A172 (cell line): Measurements from ENCODE around the gene B4GALT5. TPM values are rescaled to one million over a fixed set of nuclear protein-coding genes. Genes with fewer than 3 reads are reported as not detected.
"Not testable (repeated sequence)": the region's sequence is repeated elsewhere in the genome, so short reads cannot be mapped to it uniquely, and the experiment has no call there.

ENCODE experiments used
- DNase-seq: peaks from one replicate; pipeline ENCODE4 v3.0.0-alpha.2; 2015; ENCODE audit warnings: low spot score
- total RNA-seq: library from RNA; depleted of rRNA; stranded (reverse); fragments of >200 nt; shearing (Covaris generic); gene quantifications from 2 replicates; pipeline ENCODE4 v1.2.3, GENCODE V29; 2014

The B4GALT5 gene
- total RNA-seq, 1 experiment from 2014 or later: 40.0 TPM

DNA sequence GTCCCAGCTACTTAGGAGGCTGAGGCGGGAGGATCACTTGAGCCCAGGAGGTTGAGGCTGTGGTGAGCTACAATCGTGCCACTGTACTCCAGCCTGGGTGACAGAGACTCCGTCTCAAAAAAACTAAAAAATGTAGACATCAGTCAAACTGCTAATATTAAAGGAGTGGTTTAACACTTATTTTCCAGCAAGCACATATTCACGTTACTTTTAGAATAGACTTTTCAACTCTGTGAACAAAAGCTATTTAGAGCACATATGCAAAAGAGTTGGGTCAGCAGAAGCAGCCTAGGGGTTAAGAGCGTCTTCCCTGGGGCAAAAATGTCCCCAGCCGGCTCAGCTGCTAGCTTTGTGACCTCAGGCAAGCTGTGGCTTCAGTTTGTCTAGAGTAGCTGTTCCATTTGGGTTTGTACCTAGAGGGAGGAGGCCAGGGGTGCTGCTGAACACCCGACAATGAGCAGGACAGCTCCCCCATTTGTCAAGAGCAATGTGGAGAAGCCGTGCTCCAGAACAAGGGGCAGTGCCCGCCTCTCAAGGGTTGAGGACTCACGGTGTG is 83.2 kb downstream of the B4GALT5 start:
- no peak for DNase-seq

DNA sequence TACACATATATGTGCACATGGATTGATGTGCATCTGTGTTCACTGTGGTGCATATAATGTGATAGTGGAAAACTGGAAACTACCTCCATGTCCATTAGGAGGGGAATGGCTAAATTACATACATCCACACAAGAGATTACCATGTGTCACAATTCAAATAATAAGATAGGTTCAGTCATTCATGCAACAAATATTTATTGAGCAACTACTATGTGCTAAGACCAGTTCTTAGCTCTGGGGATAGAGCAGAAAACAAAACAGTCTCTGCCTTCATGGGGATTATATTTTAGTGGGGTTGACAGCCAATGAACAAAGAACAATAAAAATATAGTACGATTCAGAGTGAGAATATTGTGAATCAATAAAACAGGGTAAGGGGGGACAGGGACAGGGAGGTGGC is 84.1 kb downstream of the B4GALT5 start:
- no peak for DNase-seq

DNA sequence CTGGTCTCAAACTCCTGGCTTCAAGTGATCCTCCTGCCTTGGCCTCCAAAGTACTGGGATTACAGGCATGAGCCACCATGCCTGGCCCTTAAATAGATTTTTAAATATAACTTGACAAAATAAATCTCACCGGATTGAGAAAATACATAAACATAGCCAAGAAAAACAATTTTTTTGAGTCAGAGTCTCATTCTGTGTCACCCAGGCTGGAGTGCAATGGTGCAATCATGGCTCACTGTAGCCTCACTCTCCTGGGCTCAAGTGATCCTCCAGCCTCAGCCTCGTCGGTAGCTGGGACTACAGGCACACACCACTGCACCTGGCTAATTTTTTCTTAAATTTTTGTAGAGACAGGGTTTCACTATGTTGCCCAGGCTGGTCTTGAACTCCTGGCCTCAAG is 85.4 kb downstream of the B4GALT5 start:
- not testable (repeated sequence) for DNase-seq

DNA sequence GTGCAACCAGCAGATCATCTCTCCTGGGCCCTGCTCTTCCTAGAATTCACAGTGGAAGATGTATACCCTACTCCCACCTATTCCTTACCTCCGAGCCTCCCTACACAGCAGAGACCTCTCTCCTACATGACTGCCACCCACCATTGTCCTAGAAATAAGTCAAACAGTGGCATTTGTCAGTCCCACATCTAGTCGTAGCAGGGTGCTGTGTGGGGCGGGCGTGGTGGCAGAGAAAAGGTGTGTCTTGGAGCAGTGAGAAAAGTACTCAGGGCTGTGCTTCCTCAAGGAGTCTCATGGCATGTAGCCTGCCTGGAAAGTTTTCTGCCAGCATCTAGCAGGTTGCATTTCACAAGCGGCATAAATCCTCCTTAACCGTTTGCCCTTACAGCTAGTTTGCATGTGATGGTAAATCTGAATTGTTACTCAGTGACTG is 86.3 kb downstream of the B4GALT5 start:
- no peak for DNase-seq

DNA sequence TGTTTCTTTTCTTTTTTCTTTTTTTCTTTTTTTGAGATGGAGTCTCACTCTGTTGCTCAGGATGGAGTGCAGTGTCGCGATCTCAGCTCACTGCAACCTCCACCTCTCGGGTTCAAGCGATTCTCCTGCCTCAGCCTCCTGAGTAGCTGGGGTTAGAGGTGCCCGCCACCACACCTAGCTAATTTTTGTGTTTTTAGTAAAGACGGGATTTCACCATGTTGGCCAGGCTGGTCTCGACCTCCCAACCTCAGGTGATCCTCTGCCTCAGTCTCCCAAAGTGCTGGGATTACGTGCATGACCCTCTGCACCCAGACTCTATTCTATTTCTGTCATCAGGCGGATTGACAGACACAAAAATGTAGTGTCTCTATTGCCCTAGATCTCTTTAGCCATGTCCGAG is 88.7 kb downstream of the B4GALT5 start:
- DNase-seq: not testable (repeated sequence)

DNA sequence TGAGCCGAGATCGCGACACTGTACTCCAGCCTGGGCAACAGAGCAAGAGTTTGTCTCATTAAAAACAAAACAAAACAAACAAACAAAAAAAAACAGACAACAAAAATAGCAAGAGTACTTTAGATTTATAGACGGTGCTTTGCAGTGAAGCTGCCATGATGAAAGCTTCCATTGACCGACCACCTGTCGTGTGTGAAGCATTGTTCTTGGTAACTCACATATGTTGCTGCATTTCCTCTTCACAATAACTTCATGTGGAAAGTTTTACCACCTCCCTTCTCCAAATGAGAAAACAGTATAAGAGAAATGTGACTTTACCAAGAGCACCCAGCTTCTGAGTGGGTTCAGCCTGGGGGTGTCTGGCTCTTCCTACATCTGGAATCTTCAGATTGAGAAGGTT is 89.4 kb downstream of the B4GALT5 start:
- DNase-seq: no peak

DNA sequence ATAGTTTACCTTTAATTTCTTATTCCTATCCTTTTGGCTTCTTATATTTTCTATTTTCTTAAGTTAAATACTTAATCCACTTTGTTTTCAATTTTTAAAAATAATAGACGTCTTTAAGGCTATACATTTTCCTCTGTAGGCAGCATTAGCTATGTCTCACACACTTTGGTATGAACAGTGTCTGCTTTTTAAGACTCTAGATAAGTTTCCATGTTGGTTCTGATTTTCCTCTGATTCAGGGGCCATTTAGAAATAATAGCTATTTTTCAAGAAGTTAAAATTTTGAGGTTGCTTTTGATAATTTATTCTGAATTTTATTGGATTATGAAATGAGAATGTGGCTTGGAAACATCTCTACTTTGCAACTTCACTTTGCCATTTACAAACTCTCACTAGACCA is 91.4 kb downstream of the B4GALT5 start:
- no peak for DNase-seq

DNA sequence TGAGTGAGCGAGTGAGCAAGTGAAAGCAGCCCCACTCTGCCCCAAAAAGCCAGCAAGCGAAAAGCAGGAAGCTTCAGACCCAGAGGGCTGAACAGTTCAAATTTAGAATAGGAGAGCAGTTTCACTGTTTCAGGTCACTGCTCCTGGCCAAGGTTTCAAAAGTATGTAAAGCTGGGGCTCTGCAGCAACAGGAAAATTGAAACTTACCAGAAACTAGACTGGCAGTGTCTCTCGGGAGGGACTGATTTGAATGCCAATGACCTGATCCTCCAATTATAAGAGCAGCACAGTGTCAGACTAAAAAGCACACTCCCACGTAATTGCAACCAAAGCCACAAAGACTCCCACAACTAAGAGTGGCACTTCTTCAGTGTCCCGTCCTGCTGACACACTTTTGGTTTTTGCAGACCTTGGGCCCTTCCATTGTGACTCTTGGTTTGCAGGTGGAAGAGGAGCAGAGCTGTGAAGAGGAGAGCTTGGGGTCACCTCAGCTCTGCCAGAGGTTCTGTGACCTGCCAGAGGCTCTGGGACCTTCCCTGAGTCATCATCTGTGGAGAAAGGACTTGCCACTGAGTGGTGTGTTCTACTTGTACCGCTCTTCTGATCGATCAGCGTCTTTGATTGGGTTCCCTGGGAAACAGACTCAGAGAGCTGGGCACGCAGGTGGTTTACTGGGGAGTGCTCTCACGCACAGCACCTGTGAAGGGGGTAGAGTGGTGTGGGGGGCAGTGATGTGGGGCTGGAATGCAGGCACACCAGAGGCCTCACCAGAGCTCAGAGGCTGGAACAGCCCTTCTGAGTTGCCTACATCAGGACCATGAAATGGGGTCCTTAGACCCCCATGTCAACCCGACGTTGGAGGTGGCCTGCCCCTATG is 93.1 kb downstream of the B4GALT5 start:
- no peak for DNase-seq

DNA sequence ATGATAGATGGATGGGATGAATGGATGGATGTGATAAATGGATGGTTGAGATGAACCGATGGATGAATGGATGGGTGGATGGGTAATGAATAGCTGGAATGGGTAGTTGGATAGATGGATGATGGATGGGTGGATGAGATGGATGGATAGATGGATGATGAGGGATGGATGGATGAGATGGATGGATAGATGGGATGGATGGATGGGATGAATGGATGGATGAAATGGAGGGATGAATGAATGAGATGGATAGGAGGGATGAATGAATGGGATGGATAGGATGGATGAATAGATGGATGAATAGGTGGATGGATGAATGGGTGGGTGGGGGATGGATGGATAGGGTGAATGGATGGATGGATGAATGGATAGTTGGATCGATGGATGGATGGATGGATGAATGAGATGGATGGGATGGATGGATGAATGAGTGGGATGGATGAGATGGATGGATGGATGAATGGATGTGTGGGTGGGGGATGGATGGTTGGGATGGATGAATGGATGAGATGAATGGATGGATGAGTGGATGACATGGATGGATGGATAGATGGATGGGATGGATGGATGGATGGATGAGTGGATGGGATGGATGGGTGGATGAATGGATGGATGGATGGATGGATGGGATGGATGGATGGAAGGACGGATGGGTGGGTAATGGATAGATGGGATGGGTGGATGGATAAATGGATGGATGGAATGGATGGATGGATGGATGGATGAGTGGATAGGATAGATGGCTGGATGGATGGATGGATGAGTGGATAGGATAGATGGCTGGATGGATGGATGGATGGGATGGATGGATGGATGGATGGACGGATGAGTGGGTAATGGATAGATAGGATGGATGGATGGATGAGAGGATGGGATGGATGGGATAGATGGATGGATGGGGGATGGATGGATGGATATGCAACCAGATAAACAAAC is 94.3 kb downstream of the B4GALT5 start:
- no peak for DNase-seq

DNA sequence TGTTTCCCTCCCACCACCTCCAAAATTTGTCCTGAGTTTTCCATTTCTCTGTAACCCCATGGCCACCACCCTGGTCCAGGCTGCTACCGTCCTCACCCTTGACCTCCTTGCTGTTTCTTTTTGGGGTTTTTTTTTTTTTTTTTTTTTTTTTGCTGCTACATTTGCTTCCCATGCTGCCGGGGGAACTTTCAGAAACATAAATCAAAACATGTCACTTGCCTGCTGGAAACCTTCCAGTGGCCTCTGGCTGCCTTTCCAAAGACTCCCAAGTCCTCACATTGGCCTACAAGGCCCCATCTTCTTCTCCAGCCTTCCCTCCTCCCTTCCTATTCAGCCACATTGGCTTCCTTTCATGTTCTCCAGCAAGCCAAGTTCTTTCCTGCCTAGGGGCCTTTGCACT is 95.4 kb downstream of the B4GALT5 start:
- DNase-seq: no peak

DNA sequence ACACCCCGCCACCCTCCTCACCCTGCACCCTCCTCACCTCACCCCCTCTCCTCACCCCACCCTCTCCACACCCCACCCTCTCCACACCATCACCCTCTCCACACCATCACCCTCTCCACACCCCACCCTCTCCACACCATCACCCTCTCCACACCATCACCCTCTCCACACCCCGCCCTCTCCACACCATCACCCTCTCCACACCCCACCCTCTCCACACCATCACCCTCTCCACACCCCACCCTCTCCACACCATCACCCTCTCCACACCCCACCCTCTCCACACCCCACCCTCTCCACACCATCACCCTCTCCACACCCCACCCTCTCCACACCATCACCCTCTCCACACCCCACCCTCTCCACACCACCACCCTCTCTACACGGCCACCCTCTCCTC is 96.3 kb downstream of the B4GALT5 start:
- DNase-seq: not testable (repeated sequence)

DNA sequence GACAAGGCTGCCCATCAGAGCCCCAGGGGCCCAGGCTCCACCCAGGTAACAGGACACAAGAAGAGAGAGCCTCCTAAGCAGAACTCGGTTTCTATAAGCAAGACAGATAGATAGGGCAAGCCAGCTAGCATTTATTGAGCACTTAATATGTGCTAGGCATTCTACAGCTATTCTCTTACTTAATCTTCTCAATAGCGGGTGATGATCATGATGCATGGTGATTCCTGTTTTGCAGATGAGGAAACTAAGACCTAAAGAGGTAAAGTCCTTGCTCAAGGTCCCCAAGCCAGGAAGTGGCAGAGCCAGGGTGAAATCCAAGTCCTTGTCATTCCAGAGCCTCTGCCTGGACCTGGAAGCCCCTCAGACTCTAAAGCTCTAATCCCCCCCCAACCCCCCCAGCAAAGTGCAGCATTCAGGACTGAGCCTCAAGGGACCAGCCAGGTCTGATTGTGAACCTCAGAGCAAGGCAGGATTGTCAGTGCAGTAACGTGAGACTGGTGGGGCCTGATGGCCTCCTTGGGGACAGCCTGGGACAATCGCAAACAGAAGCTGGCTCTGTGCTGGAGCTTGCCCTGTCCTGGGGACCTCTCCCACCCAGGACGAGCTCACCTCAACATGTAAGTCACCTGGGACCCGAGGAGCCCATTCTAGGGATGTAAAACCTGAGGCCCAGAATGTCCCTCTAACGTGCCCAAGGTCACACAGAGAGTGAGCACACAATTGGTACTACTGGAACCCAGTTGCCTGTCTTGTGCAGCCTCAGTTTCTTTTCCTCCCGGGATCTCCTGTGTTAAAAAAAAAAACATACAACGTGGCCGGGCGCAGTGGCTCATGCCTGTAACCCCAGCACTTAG is 97.3 kb downstream of the B4GALT5 start:
- DNase-seq: no peak

DNA sequence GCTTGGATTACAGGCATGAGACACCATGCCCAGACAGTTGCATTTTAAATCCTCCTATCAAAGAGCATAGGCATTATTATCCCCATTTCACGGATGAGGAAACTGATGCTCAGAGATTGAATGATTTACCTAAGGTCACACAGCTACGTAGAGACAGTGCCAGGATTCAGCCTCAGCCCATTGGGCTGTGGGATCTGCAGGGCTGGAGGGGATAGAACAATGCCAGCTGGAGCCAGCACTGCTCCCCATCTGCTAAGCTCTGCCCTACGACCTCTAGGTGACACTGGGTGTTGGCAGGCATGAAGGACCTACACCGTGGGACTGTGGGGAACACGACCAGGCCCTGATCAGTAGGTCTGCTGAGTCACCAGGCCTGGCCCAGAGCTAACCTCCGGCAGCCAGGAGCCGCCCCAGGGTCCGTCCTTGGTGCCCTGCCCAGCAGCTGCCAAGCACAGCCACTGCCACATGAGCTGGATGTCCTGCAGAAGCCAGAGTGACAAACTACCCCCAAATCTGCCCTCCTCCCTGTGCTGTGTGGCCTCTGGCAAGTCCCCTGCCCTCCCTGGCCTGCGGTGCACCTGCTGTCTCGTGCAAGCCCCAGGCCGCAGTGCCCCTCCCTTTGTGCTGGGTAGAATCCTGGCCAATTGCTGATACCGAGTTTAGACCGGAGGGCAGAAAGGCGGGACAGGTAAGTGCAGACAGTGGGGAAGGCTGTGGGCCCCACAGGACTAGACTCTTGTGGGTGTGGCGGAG is 98.1 kb downstream of the B4GALT5 start:
- DNase-seq: peak; percentile 84

DNA sequence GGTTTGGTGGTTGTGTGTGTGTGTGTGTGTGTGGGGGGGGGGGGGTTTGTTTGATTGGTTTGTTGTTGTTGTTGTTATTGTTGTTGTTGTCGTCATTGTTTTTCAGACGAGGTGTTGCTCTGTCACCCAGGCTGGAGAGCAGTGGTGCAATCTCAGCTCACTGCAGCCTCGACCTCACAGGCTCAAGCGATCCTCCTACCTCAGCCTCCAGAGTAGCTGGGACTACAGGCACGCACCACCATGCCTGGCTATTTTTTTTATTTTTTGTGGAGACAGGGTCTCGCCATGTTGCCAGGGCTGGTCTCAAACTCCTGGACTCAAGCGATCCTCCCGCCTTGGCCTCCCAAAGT is 98.7 kb downstream of the B4GALT5 start:
- not testable (repeated sequence) for DNase-seq

DNA sequence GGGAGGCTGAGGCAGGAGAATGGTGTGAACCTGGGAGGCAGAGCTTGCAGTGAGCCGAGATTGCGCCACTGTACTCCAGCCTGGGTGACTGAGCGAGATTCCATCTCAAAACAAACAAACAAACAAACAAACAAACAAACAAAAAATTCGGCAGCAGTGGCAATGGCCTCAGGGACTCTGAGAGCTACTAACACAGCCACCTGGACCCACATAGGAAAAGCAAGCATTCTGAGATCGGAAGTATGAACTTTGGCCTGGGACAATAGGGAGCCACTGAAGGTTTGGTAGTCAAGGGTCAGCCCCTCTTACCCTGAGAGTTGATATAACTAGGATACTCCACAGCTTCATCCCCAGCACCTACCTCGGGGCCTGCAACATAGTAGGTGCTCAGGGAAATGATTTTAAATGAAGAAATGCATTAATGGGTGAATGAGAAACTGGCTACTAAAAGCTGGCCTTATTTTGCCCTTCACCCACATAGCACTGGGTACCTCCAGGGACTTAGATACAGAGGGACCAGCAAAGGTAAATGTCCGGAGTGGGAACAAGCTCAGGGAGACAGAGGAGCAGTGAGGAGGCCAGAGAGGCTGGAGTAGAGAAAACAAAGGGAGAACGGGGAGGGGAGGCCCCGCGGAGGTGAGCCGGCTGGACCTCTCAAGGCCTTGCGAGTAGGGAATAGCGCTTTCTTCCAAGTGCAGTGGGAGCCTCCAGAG is 99.2 kb downstream of the B4GALT5 start:
- no peak for DNase-seq

DNA sequence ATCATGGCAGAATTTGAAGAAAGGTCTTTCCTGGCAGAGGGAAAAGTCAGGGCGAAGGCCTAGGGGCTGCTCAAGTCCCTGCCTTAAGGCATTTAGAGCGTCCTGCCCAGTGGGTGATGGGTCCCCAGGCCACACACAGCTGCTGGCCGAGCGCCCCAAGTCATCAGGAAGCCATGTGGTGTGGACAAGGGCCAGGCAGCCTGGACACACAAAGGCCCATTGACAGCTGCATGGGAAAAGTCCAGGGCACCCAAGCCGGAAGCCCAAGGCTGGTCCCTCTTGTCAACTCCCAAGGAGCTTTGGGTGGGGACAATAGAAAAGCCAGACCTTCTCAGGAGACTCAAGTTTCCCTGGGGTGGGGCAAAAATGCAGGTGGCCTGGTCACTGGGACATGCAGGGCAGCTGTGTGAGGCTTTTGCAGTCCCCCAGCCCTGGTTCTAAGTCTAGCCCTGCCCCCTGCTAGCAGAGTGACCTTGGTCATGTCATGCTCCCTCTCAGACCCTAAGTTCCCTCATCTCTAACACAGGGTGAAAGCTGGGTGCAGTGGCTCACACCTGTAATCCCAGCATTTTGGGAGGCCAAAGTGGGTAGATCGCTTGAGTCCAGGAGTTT is 101.4 kb downstream of the B4GALT5 start:
- DNase-seq: peak; percentile 52

DNA sequence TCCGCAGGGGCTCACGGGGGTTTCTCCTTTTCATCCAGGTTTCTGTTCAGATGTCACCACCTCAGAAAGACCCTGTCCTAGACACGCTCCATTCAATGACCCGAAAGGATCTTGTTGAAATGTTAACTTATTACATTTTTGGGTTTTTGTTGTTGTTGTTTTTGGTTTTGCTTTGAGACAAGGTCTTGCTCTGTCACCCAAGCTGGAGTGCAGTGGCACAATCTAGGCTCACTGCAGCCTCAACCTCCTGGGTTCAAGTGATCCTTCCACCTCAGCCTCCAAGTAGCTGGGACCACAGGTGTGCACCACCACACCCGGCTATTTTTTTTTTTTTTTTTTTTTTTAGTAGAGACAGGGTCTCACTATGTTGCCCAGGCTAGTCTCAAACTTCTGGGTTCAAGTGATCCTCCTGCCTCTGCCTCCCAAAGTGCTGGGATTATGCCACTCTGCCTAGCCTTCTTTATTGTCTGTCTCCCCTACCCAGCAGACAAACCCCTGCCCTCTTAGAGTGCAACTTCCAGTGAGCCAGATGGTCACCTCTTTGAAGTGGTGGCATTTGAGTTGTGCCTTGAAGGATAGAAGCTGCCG is 102.0 kb downstream of the B4GALT5 start:
- not testable (repeated sequence) for DNase-seq

DNA sequence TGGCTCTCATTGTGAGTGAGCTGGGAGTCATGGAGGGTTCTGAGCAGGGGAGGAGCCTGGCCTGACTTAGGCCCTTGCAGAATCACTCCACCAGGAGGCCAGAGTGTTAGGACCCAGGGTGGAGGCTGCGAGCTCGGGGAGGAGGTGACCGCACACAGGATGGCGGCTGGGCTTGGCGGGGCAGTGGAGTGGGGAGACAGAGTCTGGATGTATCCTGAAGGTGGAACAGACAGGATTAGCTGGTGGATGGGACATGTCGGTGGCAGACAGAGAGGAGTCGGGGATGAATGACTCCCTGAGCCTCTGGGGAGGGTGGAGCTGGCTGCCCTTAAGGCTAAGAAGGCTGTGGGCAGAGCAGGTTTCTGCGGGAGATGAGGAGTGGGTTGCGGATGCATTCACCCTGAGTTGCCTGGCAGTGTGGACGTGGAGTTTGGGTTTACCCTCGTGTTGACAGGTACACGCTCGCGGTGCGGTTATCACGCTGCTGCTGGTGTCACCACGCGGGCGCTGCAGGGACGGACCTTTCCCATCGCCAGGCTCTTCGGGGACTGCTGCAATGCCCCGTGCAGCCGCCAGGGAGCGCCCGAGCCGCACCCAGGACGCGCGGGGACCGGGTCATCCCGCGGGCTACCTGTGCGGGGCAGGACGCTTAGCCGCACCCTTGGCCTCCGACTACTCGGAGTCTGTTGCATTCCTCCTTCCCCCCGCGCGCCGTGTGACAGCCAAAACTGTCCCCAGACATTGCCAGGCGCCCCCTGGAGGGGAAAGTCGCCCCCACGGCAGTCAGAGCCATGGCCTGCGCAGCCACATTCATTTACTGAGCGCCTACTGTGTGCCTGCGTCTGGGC is 102.8 kb downstream of the B4GALT5 start:
- peak; percentile 72 for DNase-seq
